HG03575 (cell line): ENCODE measurements around the gene RBMX.
"Not testable (repeated sequence)": the region's sequence is repeated elsewhere in the genome, so short reads cannot be mapped to it uniquely, and the experiment has no call there.

Experiments used
- ATAC-seq: cut with Tn5 transposase; IDR thresholded peaks from one replicate; pipeline ENCODE4 v1.9.1; 2021; ENCODE audit not compliant: unreplicated experiment, insufficient number of reproducible peaks, low FRiP score; ENCODE audit errors: extremely low read depth

The RBMX gene

GRCh38 chrX:136880003-136880451, 498 bp downstream of the RBMX start:
- no peak for ATAC-seq

GRCh38 chrX:136879001-136879687, 1.4 kb downstream of the RBMX start:
- ATAC-seq, result no peak

- ATAC-seq, result no peak
These were observed 2.1 kb downstream of the RBMX start for GRCh38 chrX:136878423-136878822.

GRCh38 chrX:136874114-136874513, 6.4 kb downstream of the RBMX start:
- ATAC-seq, result not testable (repeated sequence)

GRCh38 chrX:136873210-136873609, 7.3 kb downstream of the RBMX start:
- not testable (repeated sequence) for ATAC-seq

GRCh38 chrX:136872091-136872700, 8.3 kb downstream of the RBMX start:
- ATAC-seq, result no peak

- no peak for ATAC-seq
These were observed 10.5 kb downstream of the RBMX start for GRCh38 chrX:136870064-136870463.

- ATAC-seq, result no peak
These were observed 12.1 kb downstream of the RBMX start for GRCh38 chrX:136868283-136869055.

GRCh38 chrX:136867518-136867917, 13.0 kb downstream of the RBMX start:
- ATAC-seq, result no peak

GRCh38 chrX:136867096-136867491, 13.4 kb downstream of the RBMX start:
- ATAC-seq, result no peak

GRCh38 chrX:136866337-136867095, 14.0 kb downstream of the RBMX start:
- ATAC-seq, result no peak

GRCh38 chrX:136865270-136866158, 15.0 kb downstream of the RBMX start:
- no peak for ATAC-seq

GRCh38 chrX:136863826-136864225, 16.7 kb downstream of the RBMX start:
- no peak for ATAC-seq

GRCh38 chrX:136862546-136862945, 18.0 kb downstream of the RBMX start:
- no peak for ATAC-seq

GRCh38 chrX:136861877-136862276, 18.6 kb downstream of the RBMX start:
- no peak for ATAC-seq

- ATAC-seq, result no peak
These were observed 22.3 kb downstream of the RBMX start for GRCh38 chrX:136858007-136858756.

- peak; percentile 63 for ATAC-seq
These were observed 24.0 kb downstream of the RBMX start for GRCh38 chrX:136856551-136856950.

- ATAC-seq, result no peak
These were observed 24.5 kb downstream of the RBMX start for GRCh38 chrX:136856050-136856449.
